ENCODE results near the gene FER.

DNA sequence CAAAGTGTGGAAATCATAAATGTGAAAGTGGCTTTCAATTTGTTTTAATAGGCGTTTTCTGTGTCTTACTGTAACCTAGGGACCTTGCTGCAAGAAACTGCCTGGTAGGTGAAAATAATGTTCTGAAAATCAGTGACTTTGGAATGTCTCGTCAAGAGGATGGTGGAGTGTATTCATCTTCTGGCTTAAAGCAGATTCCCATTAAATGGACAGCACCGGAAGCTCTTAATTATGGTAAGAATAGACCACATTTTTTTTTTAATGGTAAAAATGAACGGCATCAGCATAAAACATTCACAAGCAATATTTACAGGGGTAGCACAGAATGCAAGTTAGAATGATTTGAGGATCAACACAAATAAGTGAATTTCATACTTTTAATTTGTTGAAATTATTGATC is 433.0 kb downstream of the FER start:
- TF ChIP-seq POLR2AphosphoS5 (IDR thresholded peaks at IDR 0.05; ENCODE audit: low read depth, low read length): no peak
- TF ChIP-seq, protein P1, sequence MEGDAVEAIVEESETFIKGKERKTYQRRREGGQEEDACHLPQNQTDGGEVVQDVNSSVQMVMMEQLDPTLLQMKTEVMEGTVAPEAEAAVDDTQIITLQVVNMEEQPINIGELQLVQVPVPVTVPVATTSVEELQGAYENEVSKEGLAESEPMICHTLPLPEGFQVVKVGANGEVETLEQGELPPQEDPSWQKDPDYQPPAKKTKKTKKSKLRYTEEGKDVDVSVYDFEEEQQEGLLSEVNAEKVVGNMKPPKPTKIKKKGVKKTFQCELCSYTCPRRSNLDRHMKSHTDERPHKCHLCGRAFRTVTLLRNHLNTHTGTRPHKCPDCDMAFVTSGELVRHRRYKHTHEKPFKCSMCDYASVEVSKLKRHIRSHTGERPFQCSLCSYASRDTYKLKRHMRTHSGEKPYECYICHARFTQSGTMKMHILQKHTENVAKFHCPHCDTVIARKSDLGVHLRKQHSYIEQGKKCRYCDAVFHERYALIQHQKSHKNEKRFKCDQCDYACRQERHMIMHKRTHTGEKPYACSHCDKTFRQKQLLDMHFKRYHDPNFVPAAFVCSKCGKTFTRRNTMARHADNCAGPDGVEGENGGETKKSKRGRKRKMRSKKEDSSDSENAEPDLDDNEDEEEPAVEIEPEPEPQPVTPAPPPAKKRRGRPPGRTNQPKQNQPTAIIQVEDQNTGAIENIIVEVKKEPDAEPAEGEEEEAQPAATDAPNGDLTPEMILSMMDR (IDR thresholded peaks at IDR 0.05): no peak
- TF ChIP-seq, protein P2, sequence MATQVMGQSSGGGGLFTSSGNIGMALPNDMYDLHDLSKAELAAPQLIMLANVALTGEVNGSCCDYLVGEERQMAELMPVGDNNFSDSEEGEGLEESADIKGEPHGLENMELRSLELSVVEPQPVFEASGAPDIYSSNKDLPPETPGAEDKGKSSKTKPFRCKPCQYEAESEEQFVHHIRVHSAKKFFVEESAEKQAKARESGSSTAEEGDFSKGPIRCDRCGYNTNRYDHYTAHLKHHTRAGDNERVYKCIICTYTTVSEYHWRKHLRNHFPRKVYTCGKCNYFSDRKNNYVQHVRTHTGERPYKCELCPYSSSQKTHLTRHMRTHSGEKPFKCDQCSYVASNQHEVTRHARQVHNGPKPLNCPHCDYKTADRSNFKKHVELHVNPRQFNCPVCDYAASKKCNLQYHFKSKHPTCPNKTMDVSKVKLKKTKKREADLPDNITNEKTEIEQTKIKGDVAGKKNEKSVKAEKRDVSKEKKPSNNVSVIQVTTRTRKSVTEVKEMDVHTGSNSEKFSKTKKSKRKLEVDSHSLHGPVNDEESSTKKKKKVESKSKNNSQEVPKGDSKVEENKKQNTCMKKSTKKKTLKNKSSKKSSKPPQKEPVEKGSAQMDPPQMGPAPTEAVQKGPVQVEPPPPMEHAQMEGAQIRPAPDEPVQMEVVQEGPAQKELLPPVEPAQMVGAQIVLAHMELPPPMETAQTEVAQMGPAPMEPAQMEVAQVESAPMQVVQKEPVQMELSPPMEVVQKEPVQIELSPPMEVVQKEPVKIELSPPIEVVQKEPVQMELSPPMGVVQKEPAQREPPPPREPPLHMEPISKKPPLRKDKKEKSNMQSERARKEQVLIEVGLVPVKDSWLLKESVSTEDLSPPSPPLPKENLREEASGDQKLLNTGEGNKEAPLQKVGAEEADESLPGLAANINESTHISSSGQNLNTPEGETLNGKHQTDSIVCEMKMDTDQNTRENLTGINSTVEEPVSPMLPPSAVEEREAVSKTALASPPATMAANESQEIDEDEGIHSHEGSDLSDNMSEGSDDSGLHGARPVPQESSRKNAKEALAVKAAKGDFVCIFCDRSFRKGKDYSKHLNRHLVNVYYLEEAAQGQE (IDR thresholded peaks at IDR 0.05; ENCODE audit: insufficient read depth in 1 of 2, low read depth in 2 of 2, low read length in 1 of 2): no peak

All from Panc1 (cell line).